ENCODE measurements around the gene NDUFS6.

GRCh38 chr5:1795931-1796330 is 5.3 kb upstream of the NDUFS6 start:
- no peak for TF ChIP-seq CTCF (IDR thresholded peaks at IDR 0.05; ENCODE audit: control extremely low read depth in 1 of 3, insufficient read depth in 1 of 3, low read depth in 1 of 3, low read length in 3 of 3)
- no peak for TF ChIP-seq YY1 (IDR thresholded peaks at IDR 0.05; ENCODE audit: low read depth, low read length)
- no peak for TF ChIP-seq SP1 (IDR thresholded peaks at IDR 0.05; ENCODE audit: low read depth, low read length)
- no peak for TF ChIP-seq CHD1 (IDR thresholded peaks at IDR 0.05; ENCODE audit: low read depth, low read length)
- TF ChIP-seq TBP (IDR thresholded peaks at IDR 0.05; ENCODE audit: low read depth, low read length) = no peak
- no peak for TF ChIP-seq SRF (IDR thresholded peaks at IDR 0.05; ENCODE audit: low read depth, low read length)
